Erythroblast (primary cell): Measurements from ENCODE around the gene AURKA.
A peak's percentile ranks its signal among the peaks of the same experiment; 100 is the strongest.

ENCODE experiments used
- DNase-seq, 2 experiments: peaks; one replicate each; lab custom pipeline; 2025; lab: John Stamatoyannopoulos, UW
- GATA1 ChIP-seq: IDR thresholded peaks from 2 replicates; pipeline ENCODE4 v1.6.1; 2011; ENCODE audit warnings: low read depth, mild to moderate bottlenecking, control low read depth, low read length, moderate library complexity
- POLR2A ChIP-seq: IDR thresholded peaks from 2 replicates; pipeline ENCODE4 v1.6.1; 2011; ENCODE audit warnings: mild to moderate bottlenecking, low read length

AURKA gene

GRCh38 chr20:56392132-56392880, at the start of gene AURKA, which contains the start of gene CSTF1:
Gene AURKA (minus strand): TSS chr20:56392215. CDS start chr20:56388197, 4,018 bp downstream.
Gene CSTF1 (plus strand): TSS chr20:56392645. CDS start chr20:56395553, 2,908 bp downstream.
- peak; percentile 100 for DNase-seq
- TF ChIP-seq GATA1: peak; percentile 67
- peak; percentile 88 for TF ChIP-seq POLR2A

DNA sequence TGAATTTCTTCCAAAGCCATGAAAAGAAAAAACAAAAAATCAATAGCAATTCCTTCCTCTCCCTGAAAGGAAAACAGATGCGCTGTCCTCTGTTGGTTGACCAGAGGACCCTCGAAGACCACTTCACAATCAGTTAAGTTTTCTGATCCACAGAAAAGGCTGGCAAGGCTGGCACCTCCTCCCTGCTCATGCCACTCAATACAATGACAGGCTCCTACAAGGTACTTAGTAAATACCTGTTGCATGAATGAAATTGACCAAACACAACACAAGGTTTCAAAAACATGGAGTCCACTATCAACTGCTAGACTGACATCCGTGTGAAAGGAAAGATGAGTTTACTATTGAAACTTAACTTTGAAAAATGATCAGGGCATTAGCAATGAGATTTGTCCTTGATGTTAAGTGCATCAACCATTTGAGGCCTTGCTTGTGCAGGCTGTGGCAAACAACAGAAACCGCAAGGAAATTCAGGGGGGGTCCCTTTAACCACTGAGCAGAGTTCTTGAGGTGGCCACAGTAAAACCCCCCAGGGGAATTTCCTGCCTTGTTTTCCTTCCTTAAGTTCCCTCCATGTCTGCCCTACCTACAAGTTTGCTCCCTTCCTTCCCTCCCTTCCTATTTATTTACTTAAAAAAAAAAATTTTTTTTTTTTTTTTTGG, 48.5 kb upstream of the AURKA start:
- TF ChIP-seq POLR2A (no peak), GATA1 (no peak)
- DNase-seq: no peak

- no peak for DNase-seq
- TF ChIP-seq GATA1 (no peak), POLR2A (no peak)
These were observed 47.8 kb upstream of the AURKA start for GRCh38 chr20:56439771-56440291.

- TF ChIP-seq POLR2A: no peak
- no peak for TF ChIP-seq GATA1
- no peak for DNase-seq
These were observed 46.3 kb upstream of the AURKA start for GRCh38 chr20:56438284-56438683.

GRCh38 chr20:56437196-56437960, 45.4 kb upstream of the AURKA start:
- TF ChIP-seq POLR2A: no peak
- TF ChIP-seq GATA1: no peak
- no peak for DNase-seq

DNA sequence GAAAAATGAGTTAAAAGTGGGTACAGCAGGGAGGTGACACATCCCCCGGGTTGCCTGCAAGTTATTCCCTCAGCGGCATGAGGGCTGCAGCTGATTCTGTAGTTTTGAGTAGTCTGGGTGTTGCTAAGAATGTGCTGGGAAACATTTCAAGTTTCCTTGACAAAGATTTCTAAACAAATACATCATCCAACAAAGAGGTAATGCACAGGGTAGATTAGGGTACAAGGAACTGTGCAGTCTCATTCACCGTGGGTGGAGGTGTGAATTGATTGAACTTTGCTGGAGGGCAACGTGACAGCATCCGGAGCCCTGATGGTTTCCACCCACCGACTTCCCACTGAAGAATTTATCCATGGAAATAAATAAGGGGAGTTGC, 41.9 kb upstream of the AURKA start:
- TF ChIP-seq POLR2A: no peak
- TF ChIP-seq GATA1: no peak
- no peak for DNase-seq

GRCh38 chr20:56433221-56433879, 41.3 kb upstream of the AURKA start:
- TF ChIP-seq GATA1 (no peak), POLR2A (no peak)
- no peak for DNase-seq

- TF ChIP-seq GATA1 (no peak), POLR2A (no peak)
- DNase-seq: no peak
These were observed 39.5 kb upstream of the AURKA start for GRCh38 chr20:56431471-56431870.

DNA sequence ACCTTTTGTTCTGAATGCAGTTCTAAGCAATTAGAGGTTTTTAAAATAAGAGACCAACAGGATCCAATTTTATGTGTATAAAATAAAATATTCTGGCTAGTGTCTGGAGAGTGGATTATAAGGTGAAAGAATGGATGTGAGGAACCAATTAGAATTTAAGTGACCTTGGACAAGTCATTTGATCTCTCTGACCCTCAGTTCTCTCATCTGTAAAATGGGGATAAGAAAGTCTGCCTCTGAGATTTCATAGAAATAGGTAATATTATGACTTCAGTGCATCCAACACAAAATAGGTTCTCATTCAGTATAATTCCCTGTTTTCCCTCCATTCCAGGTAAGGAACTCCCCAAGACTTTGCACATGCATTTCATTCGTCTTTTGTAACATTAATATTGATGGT, 38.9 kb upstream of the AURKA start:
- DNase-seq: no peak
- TF ChIP-seq POLR2A: no peak
- no peak for TF ChIP-seq GATA1

DNA sequence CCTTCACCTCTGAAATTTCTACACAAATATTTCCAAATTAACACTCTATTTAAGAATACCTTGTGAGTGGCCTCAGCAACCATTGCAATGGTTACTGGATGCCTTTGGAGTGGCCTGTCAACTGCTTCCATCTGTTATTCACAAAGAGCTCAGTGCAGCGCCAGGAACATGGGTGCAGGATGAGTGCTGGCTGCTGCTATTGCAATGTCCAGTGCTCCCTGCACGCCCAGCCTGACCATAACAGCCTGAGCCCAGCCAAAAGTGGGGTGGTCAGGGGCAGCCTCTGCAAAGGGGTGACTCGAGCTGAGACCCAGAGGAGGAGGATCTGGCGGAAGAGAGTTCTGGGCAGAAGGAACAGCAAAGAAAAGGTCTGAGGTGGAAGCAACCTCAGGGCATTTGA, 38.4 kb upstream of the AURKA start:
- DNase-seq: no peak
- TF ChIP-seq GATA1 (no peak), POLR2A (no peak)

DNA sequence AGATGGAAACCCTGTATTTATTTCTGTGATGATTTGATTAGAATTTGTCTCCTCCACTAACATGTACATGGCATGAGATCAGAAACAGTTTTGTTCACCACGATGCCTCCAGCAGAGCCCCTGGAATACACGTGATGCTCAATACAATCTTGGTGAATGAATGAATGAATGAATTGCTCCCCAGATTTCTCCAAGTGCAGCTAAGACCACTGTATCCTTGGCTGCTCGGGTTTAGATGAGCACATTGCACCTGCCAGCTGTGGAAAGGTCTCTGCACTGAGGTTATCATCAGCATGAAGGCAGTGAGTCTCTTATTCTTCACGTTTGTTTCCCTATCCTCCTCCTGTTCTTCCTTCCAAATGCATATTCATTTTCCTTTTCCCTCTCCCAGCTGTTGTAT, 37.9 kb upstream of the AURKA start:
- DNase-seq: no peak
- TF ChIP-seq POLR2A (no peak), GATA1 (no peak)

DNA sequence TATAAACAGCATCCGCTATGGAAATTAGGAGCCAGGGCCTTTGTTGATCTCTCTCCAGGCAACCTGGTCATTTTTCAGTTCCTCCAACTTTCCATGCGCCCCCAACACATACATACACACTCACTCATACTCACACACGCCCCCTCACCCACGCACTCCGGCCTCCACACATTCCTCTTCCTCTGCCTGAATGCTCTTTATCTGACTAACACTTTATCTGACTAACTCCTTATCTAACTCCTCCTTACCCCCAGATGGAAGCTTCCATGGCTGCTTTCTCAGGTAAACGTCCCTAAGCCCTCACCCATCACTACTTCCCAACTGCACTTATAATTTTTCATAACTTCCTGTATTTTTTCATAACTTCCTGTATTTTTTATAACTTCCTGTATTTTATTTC, 37.5 kb upstream of the AURKA start:
- peak; percentile 10 to 51 for DNase-seq
- TF ChIP-seq GATA1: no peak

- TF ChIP-seq GATA1 (no peak), POLR2A (no peak)
- no peak for DNase-seq
These were observed 36.9 kb upstream of the AURKA start for GRCh38 chr20:56428881-56429280.
